Vagina (tissue), 2 donors: ENCODE measurements around the gene PFDN5.

Experiments used
- POLR2A ChIP-seq, 2 donors: fragments of 450-650 bp; IDR thresholded peaks; one replicate each; pipeline ENCODE4 v1.6.1; 2017; ENCODE audit warnings: antibody characterized with exemption in 2 of 2, mild to moderate bottlenecking in 2 of 2, moderate library complexity in 2 of 2
- POLR2AphosphoS5 ChIP-seq, 2 donors: sonication (generic); formaldehyde crosslinking; IDR thresholded peaks; one replicate each; pipeline ENCODE4 v1.9.0; 2017; ENCODE audit warnings: antibody characterized with exemption in 2 of 2, mild to moderate bottlenecking in 2 of 2, low read depth in 1 of 2; ENCODE audit not compliant: insufficient read depth in 1 of 2

- TF ChIP-seq POLR2AphosphoS5 (IDR thresholded peaks at IDR 0.05; ENCODE audit: insufficient read depth in 1 of 2, low read depth in 1 of 2) = no peak
- no peak for TF ChIP-seq POLR2A (IDR thresholded peaks at IDR 0.05)
Observed at GRCh38 chr12:53344487-53344823, 49.1 kb downstream of the PFDN5 start.
